Suprapubic skin (tissue), 3 donors: ENCODE results near the gene LDLRAD4.

ENCODE experiments used
- EP300 ChIP-seq: sonication (generic); formaldehyde crosslinking; IDR thresholded peaks from one replicate; pipeline ENCODE4 v1.6.1; 2017; ENCODE audit warnings: antibody characterized with exemption
- TF ChIP-seq, protein P1 (sequence below), 2 donors: fragments of 200-600 bp in 1 of 2; fragments of 450-650 bp in 1 of 2; sonication (generic) in 1 of 2; IDR thresholded peaks; one replicate each; pipeline ENCODE4 v1.5.1; 2016 to 2019; ENCODE audit warnings: antibody characterized with exemption in 2 of 2, mild to moderate bottlenecking in 1 of 2, moderate library complexity in 1 of 2

GRCh38 chr18:13599031-13599430 lies 380.5 kb downstream of the LDLRAD4 start:
- TF ChIP-seq EP300, result no peak
- TF ChIP-seq, protein P1, sequence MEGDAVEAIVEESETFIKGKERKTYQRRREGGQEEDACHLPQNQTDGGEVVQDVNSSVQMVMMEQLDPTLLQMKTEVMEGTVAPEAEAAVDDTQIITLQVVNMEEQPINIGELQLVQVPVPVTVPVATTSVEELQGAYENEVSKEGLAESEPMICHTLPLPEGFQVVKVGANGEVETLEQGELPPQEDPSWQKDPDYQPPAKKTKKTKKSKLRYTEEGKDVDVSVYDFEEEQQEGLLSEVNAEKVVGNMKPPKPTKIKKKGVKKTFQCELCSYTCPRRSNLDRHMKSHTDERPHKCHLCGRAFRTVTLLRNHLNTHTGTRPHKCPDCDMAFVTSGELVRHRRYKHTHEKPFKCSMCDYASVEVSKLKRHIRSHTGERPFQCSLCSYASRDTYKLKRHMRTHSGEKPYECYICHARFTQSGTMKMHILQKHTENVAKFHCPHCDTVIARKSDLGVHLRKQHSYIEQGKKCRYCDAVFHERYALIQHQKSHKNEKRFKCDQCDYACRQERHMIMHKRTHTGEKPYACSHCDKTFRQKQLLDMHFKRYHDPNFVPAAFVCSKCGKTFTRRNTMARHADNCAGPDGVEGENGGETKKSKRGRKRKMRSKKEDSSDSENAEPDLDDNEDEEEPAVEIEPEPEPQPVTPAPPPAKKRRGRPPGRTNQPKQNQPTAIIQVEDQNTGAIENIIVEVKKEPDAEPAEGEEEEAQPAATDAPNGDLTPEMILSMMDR (IDR thresholded peaks at IDR 0.05), result no peak
